ENCODE data around the gene WNT9B.

WNT9B gene

GRCh38 chr17:46879101-46879500 lies 27.7 kb downstream of the WNT9B start:
- DNase-seq = no peak

DNA sequence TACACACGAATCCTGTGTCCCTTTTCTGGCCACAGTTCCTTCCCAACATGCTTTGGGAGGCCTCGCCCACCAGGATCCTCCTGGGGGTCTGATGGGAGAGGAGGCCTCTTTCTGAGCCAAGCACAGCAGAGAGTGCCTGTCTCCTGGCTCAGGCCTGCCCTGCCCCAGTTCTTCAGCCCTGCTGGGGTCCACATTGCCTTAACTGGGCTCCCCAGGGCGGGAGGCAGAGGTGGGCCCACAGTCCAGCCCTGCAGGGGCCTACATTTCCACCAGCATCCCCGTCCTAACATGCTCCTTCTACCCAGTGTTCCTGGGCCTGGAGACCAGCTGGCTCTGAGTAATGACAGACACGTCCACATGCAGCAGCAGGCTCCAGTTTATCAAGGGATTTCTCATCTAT lies 29.6 kb downstream of the WNT9B start:
- no peak for DNase-seq

DNA sequence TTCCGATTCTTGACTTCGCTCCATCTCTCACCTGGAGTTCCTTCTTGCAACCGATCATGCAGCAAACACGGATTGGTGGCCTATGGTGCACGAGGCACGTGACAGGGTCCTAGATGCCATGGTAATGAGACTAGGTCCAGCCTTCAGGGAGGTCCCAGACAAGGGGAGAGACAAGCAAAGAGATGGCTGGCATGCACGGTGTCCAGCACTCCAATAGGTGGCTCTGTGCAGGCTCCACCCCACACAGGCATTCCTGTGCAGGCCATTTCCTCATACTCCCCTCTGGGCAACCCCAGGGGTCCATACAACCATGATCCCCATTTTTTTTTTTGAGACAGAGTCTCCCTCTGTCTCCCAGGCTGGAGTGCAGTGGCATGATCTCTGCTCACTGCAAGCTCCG lies 31.3 kb downstream of the WNT9B start:
- DNase-seq = no peak

GRCh38 chr17:46883871-46884520 lies 32.6 kb downstream of the WNT9B start:
- DNase-seq = no peak

GRCh38 chr17:46884552-46884951 lies 33.2 kb downstream of the WNT9B start:
- DNase-seq = no peak

GRCh38 chr17:46885415-46886309 lies 34.3 kb downstream of the WNT9B start:
- no peak for DNase-seq

GRCh38 chr17:46886310-46886663 lies 34.9 kb downstream of the WNT9B start:
- no peak for DNase-seq

DNA sequence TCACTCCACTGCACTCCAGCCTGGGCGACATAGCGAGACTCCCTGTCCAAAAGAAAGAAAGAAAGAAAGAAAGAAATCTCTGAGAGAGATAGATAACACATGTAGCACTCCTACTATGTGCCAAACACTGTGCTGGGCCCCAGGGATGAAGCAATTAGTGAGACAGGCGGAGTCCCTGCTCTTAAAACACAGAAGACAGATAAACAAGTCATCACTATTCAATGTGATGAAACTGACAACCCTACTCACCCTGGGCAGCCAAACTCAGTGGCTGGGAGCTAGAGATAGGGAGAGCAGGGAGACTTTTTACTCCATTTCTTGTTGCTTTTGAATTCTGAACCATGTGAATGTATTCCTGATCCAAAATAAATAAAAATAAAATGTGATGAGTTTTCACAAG lies 36.3 kb downstream of the WNT9B start:
- DNase-seq = no peak

- no peak for DNase-seq
Observed at GRCh38 chr17:46888727-46889126, 37.3 kb downstream of the WNT9B start.

DNA sequence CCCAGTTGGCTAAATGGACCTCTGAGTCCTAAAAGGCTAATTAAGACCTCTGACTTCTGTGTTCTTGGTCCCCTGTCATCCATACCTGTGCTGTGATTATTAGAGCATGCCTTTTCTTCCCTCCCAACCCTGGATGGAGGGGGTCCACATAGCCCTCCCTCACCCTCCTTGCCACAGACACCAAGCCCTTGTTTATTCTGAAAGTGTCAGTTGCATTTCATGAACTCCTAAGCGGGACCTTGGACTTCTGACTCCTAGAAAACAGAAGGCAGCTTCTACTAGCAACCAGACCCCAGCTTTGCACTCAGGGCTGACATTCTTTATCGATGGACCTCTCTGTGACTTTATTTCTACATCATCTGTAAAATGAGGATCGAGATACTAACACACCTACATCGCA lies 38.1 kb downstream of the WNT9B start:
- DNase-seq = no peak

DNA sequence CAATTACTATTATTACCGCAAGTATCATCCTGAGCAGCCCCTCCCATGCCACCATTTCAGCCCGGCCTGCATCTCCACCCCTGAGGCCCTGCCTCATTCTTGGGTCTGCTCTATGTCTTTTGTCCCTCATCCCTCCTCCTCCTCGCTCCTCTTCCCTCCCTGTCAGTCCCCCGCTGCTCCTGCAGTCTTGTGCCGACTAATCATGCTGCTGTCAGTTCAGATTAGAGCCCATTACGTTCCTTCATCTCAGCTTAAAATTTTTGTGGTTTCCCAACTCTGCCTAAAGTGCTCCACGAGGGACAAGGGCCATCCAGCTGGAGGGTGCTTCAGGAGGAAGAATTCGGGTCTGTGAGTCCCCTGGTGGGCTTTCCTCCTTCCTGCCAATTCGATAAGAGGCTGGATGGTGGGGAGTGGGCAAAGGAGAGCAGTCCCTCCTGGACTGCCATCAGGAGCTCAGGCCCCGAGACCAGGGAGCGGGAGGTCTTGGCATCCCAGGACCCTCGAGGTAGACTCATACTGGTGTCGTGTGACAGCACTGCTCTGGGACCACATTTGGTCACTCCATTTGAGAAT lies 38.7 kb downstream of the WNT9B start:
- no peak for DNase-seq

- no peak for DNase-seq
Observed at GRCh38 chr17:46890638-46891037, 39.3 kb downstream of the WNT9B start.

DNA sequence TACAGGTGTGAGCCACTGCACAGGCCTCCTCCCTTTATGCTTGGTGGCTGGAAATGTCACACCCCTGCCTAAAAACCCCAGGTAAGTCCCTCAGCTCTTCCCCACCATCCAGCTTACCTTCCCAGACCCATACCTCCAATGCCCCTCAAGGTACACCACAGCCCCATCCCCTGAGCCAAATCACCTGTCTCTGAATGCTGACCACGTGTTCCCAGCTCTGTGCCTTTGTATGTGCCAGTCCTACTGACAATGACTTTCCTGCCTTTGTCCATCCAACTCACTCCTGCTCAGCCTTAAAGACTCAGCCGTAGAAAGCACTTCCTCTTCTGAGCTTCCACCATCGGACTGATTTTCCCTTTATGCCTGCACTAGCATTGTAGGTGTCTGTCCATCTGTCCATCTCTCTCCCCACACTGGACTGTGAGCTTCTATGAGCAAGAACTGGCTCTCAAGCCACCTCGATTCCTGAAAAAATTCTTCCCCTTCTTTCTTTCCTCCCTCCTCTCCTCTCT lies 40.9 kb downstream of the WNT9B start:
- DNase-seq = no peak

DNA sequence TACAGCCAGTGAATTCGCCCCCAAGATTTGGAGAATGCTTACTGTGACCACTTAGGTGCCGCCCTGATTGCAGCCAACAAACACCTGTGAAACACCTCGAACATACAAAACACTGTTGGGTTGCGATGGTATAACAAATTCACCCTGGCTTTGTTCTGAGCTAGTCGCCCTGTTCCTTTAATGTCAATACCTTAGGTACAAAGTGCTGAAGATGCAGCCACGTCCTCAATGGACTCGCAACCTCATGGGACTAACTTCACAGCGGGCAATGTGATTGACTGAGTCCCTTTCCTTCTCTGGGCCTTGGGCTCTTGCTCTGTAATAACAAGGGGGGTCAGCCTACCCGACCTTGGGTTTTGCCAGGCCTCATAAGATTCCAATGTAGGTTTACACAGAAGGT lies 42.6 kb downstream of the WNT9B start:
- no peak for DNase-seq

DNA sequence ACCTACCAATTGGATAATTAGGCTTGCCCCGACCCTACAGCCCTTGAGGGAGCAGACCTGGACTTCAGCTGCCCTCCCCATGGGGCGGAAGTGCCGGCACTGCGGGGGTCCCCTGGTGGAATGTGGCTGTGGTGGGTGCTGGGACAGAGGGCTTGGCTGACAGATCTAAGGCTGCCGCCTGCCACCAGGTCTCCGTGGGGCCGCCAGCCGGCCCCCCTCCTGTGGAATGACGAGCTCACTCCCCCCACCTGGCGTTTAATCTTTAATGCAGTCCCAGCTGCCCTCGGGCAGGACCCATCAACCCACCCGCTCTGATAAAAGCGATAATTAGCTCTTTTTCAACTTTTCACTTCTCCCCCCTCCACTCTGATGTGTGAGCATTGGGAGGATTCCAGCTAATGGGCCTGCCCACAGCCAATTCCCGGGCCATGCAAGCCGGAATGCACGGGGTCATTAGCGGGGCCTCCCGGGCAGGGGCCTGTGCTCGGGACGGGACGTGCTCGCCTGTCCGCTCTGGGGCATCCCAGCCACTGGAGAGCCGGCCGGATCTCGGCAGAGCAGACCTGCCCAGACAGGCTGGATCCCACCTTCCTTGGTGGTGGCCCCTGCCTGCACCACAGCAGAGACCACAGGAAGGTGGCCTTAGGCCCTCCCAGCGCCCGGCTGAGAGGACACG lies 43.2 kb downstream of the WNT9B start:
- DNase-seq = no peak

- DNase-seq = no peak
Observed at GRCh38 chr17:46895171-46895570, 43.8 kb downstream of the WNT9B start.

- no peak for DNase-seq
Observed at GRCh38 chr17:46896991-46897390, 45.6 kb downstream of the WNT9B start.

GRCh38 chr17:46898364-46898763 lies 47.0 kb downstream of the WNT9B start:
- no peak for DNase-seq

DNA sequence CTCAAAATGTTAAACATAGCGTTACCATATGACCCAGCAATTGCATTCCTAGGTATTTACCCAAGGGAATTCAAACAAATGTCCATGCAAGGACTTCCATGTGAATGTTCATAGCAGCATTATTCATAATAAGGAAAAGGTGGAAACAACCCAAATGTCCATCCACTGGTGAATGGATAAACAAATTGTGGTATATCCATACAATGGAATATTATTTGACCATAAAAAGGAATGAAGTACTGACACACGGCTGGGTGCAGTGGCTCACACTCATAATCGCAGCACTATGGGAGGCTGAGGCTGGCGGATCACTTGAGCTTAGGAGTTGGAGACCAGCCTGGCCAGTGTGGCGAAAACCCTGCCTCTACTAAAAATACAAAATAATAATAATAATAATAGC lies 47.5 kb downstream of the WNT9B start:
- no peak for DNase-seq

GRCh38 chr17:46901291-46901690 lies 49.9 kb downstream of the WNT9B start:
- DNase-seq = no peak

DNA sequence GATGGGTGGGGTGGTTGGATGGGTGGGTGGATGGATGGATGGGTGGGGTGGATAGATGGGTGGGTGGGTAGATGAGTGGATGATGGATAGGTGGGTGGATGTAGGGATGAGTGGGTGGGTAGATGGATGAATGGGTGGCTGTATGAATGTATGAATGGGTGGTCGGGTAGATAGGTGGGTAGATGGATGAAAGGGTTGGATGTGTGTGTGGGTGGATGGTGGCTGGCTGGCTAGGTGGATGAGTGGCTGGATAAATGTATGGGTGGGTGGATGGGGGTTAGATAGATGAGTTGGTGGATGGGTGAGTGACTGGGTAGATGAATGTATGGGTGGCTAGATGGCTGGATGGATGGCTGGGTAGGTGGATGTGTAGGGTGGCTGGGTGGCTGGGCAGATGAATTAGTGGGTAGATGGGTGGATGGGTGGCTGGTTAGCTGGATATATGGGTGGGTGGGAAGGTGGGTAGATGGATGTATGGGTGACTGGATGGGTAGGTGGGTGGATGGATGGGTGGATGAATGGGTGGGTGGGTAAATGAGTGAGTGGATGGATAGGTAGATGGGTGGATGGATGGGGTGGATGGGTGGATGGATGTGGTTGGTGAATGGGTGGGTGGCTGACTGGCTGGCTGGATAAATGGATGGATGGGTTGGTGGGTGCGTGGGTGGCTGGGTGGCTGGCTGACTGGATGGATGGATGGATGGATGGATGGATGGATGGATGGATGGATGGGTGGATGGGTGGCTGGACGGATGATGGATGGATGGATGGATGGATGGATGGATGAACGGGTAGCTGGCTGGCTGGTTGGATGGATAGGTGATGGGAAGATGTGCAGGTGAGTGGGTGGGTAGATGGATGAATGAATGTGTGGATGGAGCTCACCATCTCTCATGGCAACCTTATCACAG lies 52.6 kb downstream of the WNT9B start:
- DNase-seq = no peak

Data from anterior cingulate cortex (tissue), 58 donors.